HG03575 (cell line): Measurements from ENCODE around the gene CACNA1A.
"Not testable (repeated sequence)": the region's sequence is repeated elsewhere in the genome, so short reads cannot be mapped to it uniquely, and the experiment has no call there.

ENCODE experiments used
- ATAC-seq: cut with Tn5 transposase; IDR thresholded peaks from one replicate; pipeline ENCODE4 v1.9.1; 2021; ENCODE audit not compliant: unreplicated experiment, insufficient number of reproducible peaks, low FRiP score; ENCODE audit errors: extremely low read depth

CACNA1A gene

DNA sequence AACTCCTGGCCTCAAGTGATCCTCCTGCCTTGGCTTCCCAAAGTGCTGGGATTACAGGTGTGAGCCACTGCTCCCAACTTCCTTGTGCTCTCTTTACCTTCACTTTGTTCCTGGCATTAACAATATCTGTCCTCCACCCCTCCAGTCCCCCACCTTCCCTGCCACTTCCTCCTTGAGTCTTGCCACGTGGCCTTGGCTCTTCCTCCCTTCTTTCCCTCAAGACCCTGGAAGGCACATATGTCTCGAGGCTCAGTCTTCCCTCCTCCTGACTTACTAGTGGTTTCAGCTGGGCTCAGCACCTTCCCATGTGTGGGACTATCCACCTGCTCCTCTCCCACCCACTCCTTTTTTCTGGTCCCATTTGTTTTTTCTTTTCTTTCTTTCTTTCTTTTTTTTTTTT is 285.4 kb downstream of the CACNA1A start:
- no peak for ATAC-seq

DNA sequence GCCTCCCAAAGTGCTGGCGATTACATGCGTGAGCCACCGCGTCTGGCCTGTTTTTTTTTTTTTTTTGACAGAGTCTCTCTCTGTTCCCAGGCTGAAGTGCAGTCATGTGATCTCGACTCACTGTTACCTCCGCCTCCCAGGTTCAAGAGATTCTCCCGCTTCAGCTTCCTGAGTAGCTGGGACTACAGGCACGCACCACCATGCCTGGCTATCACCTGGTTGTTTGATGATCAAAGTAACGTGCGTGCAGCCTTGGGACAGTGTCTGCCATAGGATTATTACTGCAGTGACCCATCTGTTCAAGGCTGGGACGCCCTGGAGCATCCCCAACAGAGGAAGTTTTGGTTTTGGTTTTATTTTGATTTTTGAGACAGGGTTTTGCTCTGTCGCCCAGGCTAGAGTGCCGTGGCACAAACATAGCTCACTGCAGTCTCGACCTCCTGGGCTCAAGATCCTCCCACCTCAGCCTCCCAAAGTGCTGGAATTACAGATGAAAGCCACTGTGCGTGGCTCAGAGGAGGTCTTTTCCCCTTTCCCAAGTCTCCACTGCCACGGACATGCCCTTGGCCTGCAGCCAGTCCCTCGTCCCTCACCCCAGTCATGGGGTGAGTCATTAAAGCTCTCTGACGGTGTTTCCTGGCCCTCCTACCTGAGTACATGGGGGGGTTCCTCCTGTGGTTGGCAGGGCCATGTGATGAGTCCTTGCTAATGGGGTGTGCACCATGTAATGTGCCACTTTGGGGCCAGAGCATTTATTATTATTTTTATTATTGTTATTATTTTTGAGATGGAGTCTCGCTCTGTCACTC is 290.5 kb downstream of the CACNA1A start:
- no peak for ATAC-seq

- no peak for ATAC-seq
These were observed 292.1 kb downstream of the CACNA1A start for GRCh38 chr19:13214036-13214730.

- no peak for ATAC-seq
These were observed 293.4 kb downstream of the CACNA1A start for GRCh38 chr19:13212759-13213330.

GRCh38 chr19:13211426-13212308 is 294.6 kb downstream of the CACNA1A start:
- ATAC-seq: no peak

DNA sequence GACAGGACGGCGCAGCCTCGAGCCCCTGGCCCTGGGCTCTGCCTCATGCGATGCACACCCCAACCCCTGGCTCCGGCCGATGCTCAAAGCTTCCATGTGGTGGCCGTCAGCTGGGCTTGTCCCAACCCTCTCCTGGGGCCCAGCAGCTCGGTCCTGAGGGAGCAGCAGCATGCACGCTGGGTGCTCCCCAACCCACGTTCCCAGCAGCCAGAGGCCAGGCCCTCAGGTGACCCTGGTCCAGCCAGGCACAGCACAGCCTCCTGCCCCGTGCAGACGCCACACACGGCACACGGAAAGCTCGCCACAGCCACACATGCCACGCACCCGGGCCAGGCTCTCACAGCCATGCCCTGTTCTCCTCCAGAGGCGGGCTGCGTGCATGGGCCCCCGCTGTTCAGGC is 295.3 kb downstream of the CACNA1A start:
- no peak for ATAC-seq

DNA sequence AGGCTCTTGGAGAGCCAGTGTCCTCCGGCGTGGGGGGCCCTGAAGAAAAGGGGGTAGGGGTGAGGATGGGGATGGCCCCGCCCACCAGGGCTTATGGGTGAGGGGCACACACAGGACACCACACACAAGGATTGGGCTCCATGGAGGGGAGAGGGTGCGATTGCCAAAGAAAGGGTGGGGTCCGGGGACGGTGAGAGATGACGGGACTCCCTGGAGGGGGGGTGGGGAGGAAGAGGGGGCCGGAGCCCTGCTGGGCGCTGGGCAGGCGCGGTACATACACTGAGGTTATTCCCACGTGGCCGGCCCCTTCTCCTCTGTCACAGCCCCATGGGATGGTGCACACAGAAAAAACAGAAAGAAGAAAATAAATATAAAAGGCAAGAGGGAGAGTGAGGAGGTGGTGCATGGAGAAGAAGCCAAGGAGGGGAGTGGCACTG is 295.9 kb downstream of the CACNA1A start:
- no peak for ATAC-seq

DNA sequence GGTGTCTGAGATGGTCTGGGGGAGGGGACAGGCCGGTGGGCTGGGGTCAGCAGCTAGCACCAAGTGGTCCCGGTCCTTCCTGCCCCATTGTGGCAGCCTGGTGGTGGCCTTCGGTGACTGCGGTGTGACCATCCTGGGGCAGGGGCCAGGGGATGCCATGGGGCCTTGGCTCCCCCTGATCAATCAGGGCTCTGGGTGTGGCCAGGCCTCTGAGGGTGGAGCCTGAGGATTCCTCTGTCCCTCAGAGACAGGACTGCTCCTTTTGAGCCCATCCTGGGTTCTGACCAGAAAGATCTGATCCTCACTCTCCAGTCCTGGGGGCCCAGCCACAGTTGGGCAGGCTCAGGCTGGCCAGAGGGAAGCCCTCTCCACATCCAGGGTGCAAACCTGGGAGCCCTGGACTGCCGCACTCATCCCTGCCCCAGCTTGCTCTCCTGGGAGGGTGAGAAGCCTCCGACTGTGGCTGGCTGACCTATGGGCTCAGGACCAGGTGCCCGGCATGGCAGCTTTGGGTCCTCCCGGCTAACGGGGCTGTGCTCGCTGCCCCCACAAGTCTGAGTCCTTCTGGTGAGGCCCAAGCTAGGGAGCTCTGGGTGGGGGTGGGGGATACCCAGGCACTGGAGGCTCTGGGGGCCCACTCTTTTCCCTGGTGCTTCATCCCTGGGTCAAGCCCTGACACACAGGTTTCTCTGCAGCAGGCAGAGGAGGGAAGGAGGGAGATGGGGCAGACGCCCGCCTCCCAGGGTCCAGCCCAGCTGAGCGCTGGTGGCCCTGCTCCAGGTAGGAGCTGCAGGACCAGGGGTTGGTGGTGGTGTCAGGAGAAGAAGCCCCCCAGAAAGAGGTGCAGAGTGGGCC is 296.6 kb downstream of the CACNA1A start:
- ATAC-seq: no peak

DNA sequence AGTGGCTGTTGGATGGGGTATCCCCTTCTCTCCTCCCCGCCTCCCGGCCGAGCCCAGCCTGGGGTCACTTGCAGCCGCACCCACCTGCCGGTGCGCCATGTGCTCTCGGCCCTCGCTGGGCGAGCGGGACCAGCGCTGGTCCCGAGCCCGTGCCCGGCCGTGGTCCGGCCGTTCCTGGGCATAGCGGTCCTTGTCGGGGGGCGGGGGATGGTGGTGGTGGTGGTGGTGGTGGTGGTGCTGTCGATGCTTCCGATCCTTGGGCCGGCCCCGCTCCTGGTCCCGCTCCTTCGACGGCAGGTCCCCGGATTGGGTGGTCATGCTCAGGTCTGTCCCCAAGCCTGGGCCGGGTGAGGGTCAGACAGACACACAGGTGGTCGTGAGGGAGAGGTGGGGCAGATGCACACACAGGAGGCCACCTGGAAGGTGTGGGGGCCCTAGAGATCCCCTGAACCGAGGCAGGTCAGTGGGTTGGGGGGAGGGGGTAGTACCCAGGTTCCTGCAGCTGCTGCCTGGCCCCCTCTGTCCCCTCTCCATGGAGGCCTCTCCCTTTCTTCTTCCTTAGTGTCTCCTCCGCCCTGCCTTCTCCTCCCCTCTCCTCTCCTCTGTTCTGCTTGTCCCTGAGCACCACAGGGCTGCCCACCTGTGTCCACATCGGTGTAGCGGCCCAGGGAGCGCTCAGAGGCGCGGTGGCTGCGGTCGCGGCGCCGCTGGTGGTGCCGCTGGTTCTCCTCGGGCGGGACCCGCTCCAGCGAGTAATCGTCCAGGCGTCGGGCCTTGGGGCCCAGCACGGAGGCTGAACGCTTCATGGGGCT is 297.4 kb downstream of the CACNA1A start:
- ATAC-seq: no peak

GRCh38 chr19:13207846-13208671 is 298.2 kb downstream of the CACNA1A start:
- no peak for ATAC-seq

DNA sequence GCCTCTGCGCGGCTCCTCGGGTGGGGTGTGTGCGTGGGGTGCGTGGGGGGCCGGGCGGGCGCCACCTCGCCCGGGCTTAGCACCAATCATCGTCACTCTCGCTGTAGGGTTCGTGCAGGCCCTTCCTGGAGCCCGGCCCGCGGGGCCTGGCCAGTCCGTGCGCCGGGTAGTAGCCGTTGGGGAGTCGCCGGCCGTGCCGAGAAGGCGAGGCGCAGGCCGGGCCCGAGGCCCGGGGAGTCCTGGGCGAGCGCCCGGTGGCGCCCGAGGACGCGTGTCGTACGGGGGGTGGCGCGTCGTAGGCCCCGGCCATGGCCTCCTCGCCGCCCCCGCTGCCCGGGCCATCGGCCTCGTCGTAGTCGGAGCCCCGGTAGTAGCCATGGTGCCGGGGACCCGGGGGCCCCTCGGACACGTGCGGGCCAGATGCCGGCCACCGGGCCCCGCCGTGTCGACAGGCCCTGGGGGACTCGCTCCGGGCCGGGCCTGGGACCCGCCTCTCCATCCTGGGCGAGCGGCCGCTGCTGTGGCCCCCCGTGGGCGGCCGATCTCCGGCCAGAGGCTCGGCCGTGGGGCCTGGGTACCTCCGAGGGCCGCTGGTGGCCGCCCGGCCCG is 298.9 kb downstream of the CACNA1A start:
- ATAC-seq: no peak

GRCh38 chr19:13206587-13206986 is 299.7 kb downstream of the CACNA1A start:
- ATAC-seq: no peak

DNA sequence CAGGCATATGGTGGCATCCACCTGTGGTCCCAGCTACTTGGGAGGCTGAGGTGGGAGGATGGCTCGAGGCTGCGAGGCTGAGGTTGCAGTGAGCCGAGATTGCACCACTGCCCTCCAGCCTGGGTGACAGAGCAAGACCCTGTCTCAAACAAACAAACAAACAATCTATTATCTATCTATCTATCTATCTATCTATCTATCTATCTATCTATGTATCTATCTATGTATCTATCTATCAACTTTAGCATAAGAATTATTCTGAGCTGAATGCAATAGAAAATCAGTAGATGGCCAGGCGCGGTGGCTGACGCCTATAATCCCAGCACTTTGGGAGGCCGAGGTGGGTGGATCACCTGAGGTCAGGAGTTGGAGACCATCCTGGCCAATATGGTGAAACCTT is 304.2 kb downstream of the CACNA1A start:
- ATAC-seq: not testable (repeated sequence)

- no peak for ATAC-seq
These were observed 307.6 kb downstream of the CACNA1A start for GRCh38 chr19:13198634-13199033.

DNA sequence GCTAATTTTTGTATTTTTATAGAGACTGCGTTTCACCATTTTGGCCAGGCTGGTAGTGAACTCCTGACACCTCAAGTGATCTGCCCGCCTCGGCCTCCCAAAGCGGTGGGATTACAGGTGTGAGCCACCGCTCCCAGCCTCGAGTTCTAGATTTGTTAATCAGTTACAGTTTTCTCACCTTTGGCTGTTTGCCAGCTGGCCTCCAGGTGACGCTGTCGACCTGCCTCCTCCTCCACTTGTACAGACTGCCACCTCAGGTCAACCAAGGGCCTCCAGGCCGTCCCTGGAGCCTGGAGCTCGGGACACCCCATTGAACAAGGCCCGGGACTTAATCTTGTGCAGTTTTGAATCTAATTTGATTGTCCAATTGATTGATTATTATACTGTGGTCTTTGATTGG is 310.6 kb downstream of the CACNA1A start:
- ATAC-seq: no peak

- ATAC-seq: no peak
These were observed 315.3 kb downstream of the CACNA1A start for GRCh38 chr19:13190781-13191540.
